BLaER1 treated with 17β-estradiol and CSF1 and Interleukin-3, amounts not matched to agents 10 nM and 100 nM (cell line): ENCODE results near the gene ZIC5.
A peak's percentile ranks its signal among the peaks of the same experiment; 100 is the strongest.

Experiments
- H3K27ac ChIP-seq, 11 experiments: shearing (Covaris generic); formaldehyde crosslinking; 2 replicates each; pipeline ENCODE4 v1.8.1; 2022
- H3K27me3 ChIP-seq, 11 experiments: shearing (Covaris generic); formaldehyde crosslinking; 2 replicates each; pipeline ENCODE4 v1.8.1; 2022
- H3K36me3 ChIP-seq, 11 experiments: shearing (Covaris generic); formaldehyde crosslinking; 2 replicates each; pipeline ENCODE4 v1.8.1; 2022
- H3K4me1 ChIP-seq, 10 experiments: shearing (Covaris generic); formaldehyde crosslinking; 2 replicates each; pipeline ENCODE4 v1.8.1; 2022
- H3K4me2 ChIP-seq, 11 experiments: shearing (Covaris generic); formaldehyde crosslinking; 2 replicates each; pipeline ENCODE4 v1.8.1; 2022
- H3K4me3 ChIP-seq, 10 experiments: shearing (Covaris generic); formaldehyde crosslinking; 2 replicates each; pipeline ENCODE4 v1.8.1; 2022
- H3K9ac ChIP-seq, 11 experiments: shearing (Covaris generic); formaldehyde crosslinking; 2 replicates each; pipeline ENCODE4 v1.8.1; 2022
- H3K9me3 ChIP-seq, 11 experiments: shearing (Covaris generic); formaldehyde crosslinking; replicated peaks in 1 of 11; 2 replicates each; pipeline ENCODE4 v1.8.1; 2022
- H4K20me1 ChIP-seq, 11 experiments: shearing (Covaris generic); formaldehyde crosslinking; 2 replicates each; pipeline ENCODE4 v1.8.1; 2022
- Cebpa-rat ChIP-seq, 11 experiments: shearing (Covaris generic); IDR thresholded peaks; 2 replicates each; pipeline ENCODE4 v1.8.1; 2022

Gene ZIC5

GRCh38 chr13:99967869-99968520 is 3.6 kb downstream of the ZIC5 start:
- Histone ChIP-seq H4K20me1 (peaks cover 0 to 52% (median 21%) of the 10 kb centered on the region in 11 experiments; a peak in 16 of 22 replicates), H3K27ac (no peak overlapping the region), H3K4me3 (peak overlapping the region in 8 of 10 experiments; percentile 14 to 47 (median 26); a peak in 11 of 20 replicates), H3K4me2 (peak overlapping the region in 6 of 11 experiments; percentile 3 to 74 (median 38); a peak in 8 of 22 replicates), H3K4me1 (peaks cover 0 to 6% (median 0%) of the 10 kb centered on the region in 10 experiments; a peak in 1 of 20 replicates), H3K27me3 (peaks cover 98 to 100% (median 100%) of the 10 kb centered on the region in 11 experiments), H3K9ac (no peak overlapping the region), H3K9me3 (peaks cover 45 to 53% (median 50%) of the 10 kb centered on the region in 11 experiments), H3K36me3 (no peaks in the 10 kb centered on the region)
- no peak for TF ChIP-seq Cebpa-rat (IDR thresholded peaks at IDR 0.05)

DNA sequence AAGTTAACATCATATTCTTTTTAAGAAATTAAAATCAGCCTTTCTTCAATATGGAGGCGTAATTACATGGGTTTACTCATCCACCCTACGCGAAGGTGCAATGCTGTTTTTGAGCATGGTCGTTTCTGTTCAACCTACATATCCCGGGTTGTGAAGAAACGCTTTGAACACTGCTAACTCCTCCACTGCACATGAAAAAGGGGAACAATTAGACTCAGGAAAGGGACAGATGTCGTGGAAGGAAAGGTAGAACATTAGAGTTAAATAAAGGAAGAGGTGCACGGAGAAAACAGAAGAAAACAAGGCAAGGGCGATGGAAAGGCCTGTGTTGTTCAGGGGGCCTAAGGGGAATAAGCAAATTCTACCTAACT is 4.1 kb downstream of the ZIC5 start:
- H3K27ac ChIP-seq = no peak overlapping the region
- no peaks in the 10 kb centered on the region for H3K36me3 ChIP-seq
- H3K9ac ChIP-seq = no peak overlapping the region

GRCh38 chr13:99966064-99966805 is 5.3 kb downstream of the ZIC5 start:
- peaks cover 0 to 6% (median 0%) of the 10 kb centered on the region in 10 experiments; a peak in 1 of 20 replicates for H3K4me1 ChIP-seq
- H3K27ac ChIP-seq = no peak overlapping the region
- no peak overlapping the region for H3K9ac ChIP-seq
- H3K9me3 ChIP-seq = peaks cover 28 to 36% (median 33%) of the 10 kb centered on the region in 11 experiments
- H3K4me3 ChIP-seq = no peak overlapping the region
- peaks cover 0 to 56% (median 19%) of the 10 kb centered on the region in 11 experiments; a peak in 16 of 22 replicates for H4K20me1 ChIP-seq
- no peak overlapping the region for H3K4me2 ChIP-seq
- H3K27me3 ChIP-seq = peaks cover 97 to 100% (median 100%) of the 10 kb centered on the region in 11 experiments
- no peak for TF ChIP-seq Cebpa-rat (IDR thresholded peaks at IDR 0.05)
- no peaks in the 10 kb centered on the region for H3K36me3 ChIP-seq

More for the DNA sequence above, 4.1 kb downstream of the ZIC5 start:
- Histone ChIP-seq H3K9me3 (peaks cover 41 to 48% (median 46%) of the 10 kb centered on the region in 11 experiments), H4K20me1 (peaks cover 0 to 54% (median 19%) of the 10 kb centered on the region in 11 experiments; a peak in 16 of 22 replicates), H3K4me1 (peaks cover 0 to 6% (median 0%) of the 10 kb centered on the region in 10 experiments; a peak in 1 of 20 replicates), H3K4me3 (no peak overlapping the region), H3K27me3 (peaks cover 97 to 100% (median 100%) of the 10 kb centered on the region in 11 experiments), H3K4me2 (no peak overlapping the region)
- no peak for TF ChIP-seq Cebpa-rat (IDR thresholded peaks at IDR 0.05)

GRCh38 chr13:99965329-99966000 is 6.1 kb downstream of the ZIC5 start:
- Histone ChIP-seq H3K27ac (no peak overlapping the region), H3K36me3 (no peaks in the 10 kb centered on the region), H3K4me3 (no peak overlapping the region), H3K4me1 (peaks cover 0 to 6% (median 0%) of the 10 kb centered on the region in 10 experiments; a peak in 1 of 20 replicates), H3K27me3 (peaks cover 98 to 100% (median 100%) of the 10 kb centered on the region in 11 experiments), H3K4me2 (no peak overlapping the region), H3K9me3 (peaks cover 22 to 29% (median 27%) of the 10 kb centered on the region in 11 experiments), H4K20me1 (peaks cover 0 to 61% (median 19%) of the 10 kb centered on the region in 11 experiments; a peak in 16 of 22 replicates), H3K9ac (no peak overlapping the region)
- TF ChIP-seq Cebpa-rat (IDR thresholded peaks at IDR 0.05) = no peak

GRCh38 chr13:99963816-99964339 is 7.7 kb downstream of the ZIC5 start:
- Histone ChIP-seq H3K4me2 (no peak overlapping the region), H3K27ac (no peak overlapping the region), H3K9ac (no peak overlapping the region), H3K9me3 (peaks cover 15 to 24% (median 20%) of the 10 kb centered on the region in 11 experiments), H3K36me3 (no peaks in the 10 kb centered on the region), H3K27me3 (peaks cover 97 to 100% (median 100%) of the 10 kb centered on the region in 11 experiments), H4K20me1 (peaks cover 0 to 67% (median 23%) of the 10 kb centered on the region in 11 experiments; a peak in 17 of 22 replicates), H3K4me1 (peaks cover 0 to 6% (median 0%) of the 10 kb centered on the region in 10 experiments; a peak in 1 of 20 replicates), H3K4me3 (no peak overlapping the region)
- TF ChIP-seq Cebpa-rat (IDR thresholded peaks at IDR 0.05) = no peak

- Histone ChIP-seq H3K27me3 (peaks cover 97 to 100% (median 100%) of the 10 kb centered on the region in 11 experiments), H3K4me1 (no peaks in the 10 kb centered on the region), H3K36me3 (no peaks in the 10 kb centered on the region), H3K9ac (no peak overlapping the region), H3K4me3 (no peak overlapping the region), H3K9me3 (peaks cover 14 to 27% (median 25%) of the 10 kb centered on the region in 11 experiments; a peak in 21 of 22 replicates), H3K4me2 (no peak overlapping the region), H4K20me1 (peaks cover 0 to 68% (median 12%) of the 10 kb centered on the region in 11 experiments; a peak in 13 of 22 replicates), H3K27ac (no peak overlapping the region)
- TF ChIP-seq Cebpa-rat (IDR thresholded peaks at IDR 0.05) = no peak
These were observed 9.3 kb downstream of the ZIC5 start for GRCh38 chr13:99962242-99962641.

DNA sequence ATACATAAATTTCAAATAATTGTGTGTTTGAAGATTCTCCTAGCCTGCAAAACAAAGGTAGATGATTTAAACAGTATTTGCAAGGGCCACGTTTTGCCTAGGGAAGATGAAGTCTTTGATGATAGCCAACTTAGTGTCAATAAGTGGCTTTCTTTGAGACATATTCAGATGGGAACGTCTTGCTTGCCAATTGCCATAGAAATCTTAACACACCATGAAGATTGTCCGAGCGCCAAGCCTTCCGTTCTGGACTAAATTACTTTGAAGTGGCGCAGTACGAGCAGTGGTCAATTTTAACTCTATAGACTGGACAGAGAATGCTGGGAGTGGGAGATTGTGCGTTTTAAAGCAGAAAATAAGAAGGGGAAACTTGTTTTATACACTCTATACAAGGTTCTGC is 9.9 kb downstream of the ZIC5 start:
- no peak overlapping the region for H3K4me2 ChIP-seq
- H3K27me3 ChIP-seq = peaks cover 97 to 100% (median 100%) of the 10 kb centered on the region in 11 experiments
- no peak overlapping the region for H3K4me3 ChIP-seq
- no peak overlapping the region for H3K9ac ChIP-seq
- H4K20me1 ChIP-seq = peaks cover 0 to 66% (median 14%) of the 10 kb centered on the region in 11 experiments; a peak in 13 of 22 replicates
- H3K9me3 ChIP-seq = peaks cover 14 to 32% (median 30%) of the 10 kb centered on the region in 11 experiments; a peak in 21 of 22 replicates
- H3K36me3 ChIP-seq = no peaks in the 10 kb centered on the region
- no peak overlapping the region for H3K27ac ChIP-seq
- 0 out of 20 replicates have a peak, but pooled peaks cover 0 to 3% (median 0%) of the 10 kb centered on the region in 10 experiments for H3K4me1 ChIP-seq
- TF ChIP-seq Cebpa-rat (IDR thresholded peaks at IDR 0.05) = no peak

- no peaks in the 10 kb centered on the region for H3K36me3 ChIP-seq
- peaks cover 14 to 41% (median 38%) of the 10 kb centered on the region in 11 experiments; a peak in 21 of 22 replicates for H3K9me3 ChIP-seq
- H3K9ac ChIP-seq = no peak overlapping the region
- TF ChIP-seq Cebpa-rat (IDR thresholded peaks at IDR 0.05) = no peak
- H3K4me2 ChIP-seq = no peak overlapping the region
- peaks cover 0 to 63% (median 13%) of the 10 kb centered on the region in 11 experiments; a peak in 14 of 22 replicates for H4K20me1 ChIP-seq
- no peak overlapping the region for H3K4me3 ChIP-seq
- H3K27me3 ChIP-seq = peaks cover 97 to 100% (median 100%) of the 10 kb centered on the region in 11 experiments
- H3K27ac ChIP-seq = no peak overlapping the region
- H3K4me1 ChIP-seq = peaks cover 0 to 12% (median 0%) of the 10 kb centered on the region in 10 experiments; a peak in 2 of 20 replicates
These were observed 10.8 kb downstream of the ZIC5 start for GRCh38 chr13:99960663-99961311.
